ENCODE data around the gene RIPK3. TPM values are rescaled to one million over a fixed set of nuclear protein-coding genes. Genes with fewer than 3 reads are reported as not detected.

Gene RIPK3
- total RNA-seq, 1 donor from 2014 or later, result 0.95 TPM

GRCh38 chr14:24337824-24338175, 2.0 kb downstream of the RIPK3 start:
- Histone ChIP-seq H3K79me2 (ENCODE audit: insufficient read depth, low read length) (no peaks in the 10 kb centered on the region), H3K9me3 (ENCODE audit: insufficient read depth, low read depth, low read length) (no peaks in the 10 kb centered on the region), H3K4me1 (ENCODE audit: insufficient read depth, low read length) (peaks cover 9% of the 10 kb centered on the region), H3K36me3 (ENCODE audit: insufficient read depth, low read length) (no peaks in the 10 kb centered on the region), H3K27ac (ENCODE audit: low read depth, low read length) (no peak overlapping the region), H3K4me3 (ENCODE audit: insufficient read depth, low read depth, low read length) (no peak overlapping the region), H3K4me2 (ENCODE audit: low read length) (no peak overlapping the region), H4K20me1 (ENCODE audit: insufficient read depth, low read length) (no peaks in the 10 kb centered on the region), H2AFZ (ENCODE audit: low read depth, low read length) (no peak overlapping the region), H3K9ac (ENCODE audit: low read length) (no peak overlapping the region), H3K27me3 (ENCODE audit: insufficient read depth, low read length) (peaks cover 64% of the 10 kb centered on the region)
- no peak for DNase-seq (ENCODE audit: low read depth)
- FAIRE-seq, result no peak
- no peak overlapping the region for H3K27ac Mint-ChIP-seq (ENCODE audit: unreplicated experiment)
- peaks cover 84% of the 10 kb centered on the region for H3K27me3 Mint-ChIP-seq (ENCODE audit: low read depth, unreplicated experiment)
- H3K4me1 Mint-ChIP-seq (ENCODE audit: low read depth, unreplicated experiment), result no peaks in the 10 kb centered on the region
- H3K4me3 Mint-ChIP-seq (ENCODE audit: unreplicated experiment), result no peak overlapping the region
- peaks cover 2% of the 10 kb centered on the region for H3K36me3 Mint-ChIP-seq (ENCODE audit: low read depth, unreplicated experiment)
- peaks cover 10% of the 10 kb centered on the region for H3K9me3 Mint-ChIP-seq (ENCODE audit: unreplicated experiment)
- TF ChIP-seq CTCF (IDR thresholded peaks at IDR 0.05; ENCODE audit: insufficient read depth, low read depth, low read length) (no peak), EZH2 (IDR thresholded peaks at IDR 0.05; ENCODE audit: insufficient read depth, low read length) (no peak)

GRCh38 chr14:24337144-24337823, 2.5 kb downstream of the RIPK3 start:
- Histone ChIP-seq H3K27me3 (ENCODE audit: insufficient read depth, low read length) (peaks cover 66% of the 10 kb centered on the region), H4K20me1 (ENCODE audit: insufficient read depth, low read length) (no peaks in the 10 kb centered on the region), H3K9ac (ENCODE audit: low read length) (no peak overlapping the region), H3K27ac (ENCODE audit: low read depth, low read length) (no peak overlapping the region), H3K4me2 (ENCODE audit: low read length) (no peak overlapping the region), H2AFZ (ENCODE audit: low read depth, low read length) (no peak overlapping the region), H3K36me3 (ENCODE audit: insufficient read depth, low read length) (no peaks in the 10 kb centered on the region), H3K4me3 (ENCODE audit: insufficient read depth, low read depth, low read length) (no peak overlapping the region), H3K79me2 (ENCODE audit: insufficient read depth, low read length) (no peaks in the 10 kb centered on the region), H3K4me1 (ENCODE audit: insufficient read depth, low read length) (peaks cover 15% of the 10 kb centered on the region), H3K9me3 (ENCODE audit: insufficient read depth, low read depth, low read length) (no peaks in the 10 kb centered on the region)
- peaks cover 10% of the 10 kb centered on the region for H3K9me3 Mint-ChIP-seq (ENCODE audit: unreplicated experiment)
- H3K4me3 Mint-ChIP-seq (ENCODE audit: unreplicated experiment), result no peak overlapping the region
- no peak overlapping the region for H3K27ac Mint-ChIP-seq (ENCODE audit: unreplicated experiment)
- peaks cover 81% of the 10 kb centered on the region for H3K27me3 Mint-ChIP-seq (ENCODE audit: low read depth, unreplicated experiment)
- H3K36me3 Mint-ChIP-seq (ENCODE audit: low read depth, unreplicated experiment), result peaks cover 2% of the 10 kb centered on the region
- no peaks in the 10 kb centered on the region for H3K4me1 Mint-ChIP-seq (ENCODE audit: low read depth, unreplicated experiment)
- DNase-seq (ENCODE audit: low read depth), result no peak
- TF ChIP-seq EZH2 (IDR thresholded peaks at IDR 0.05; ENCODE audit: insufficient read depth, low read length), result no peak
- no peak for TF ChIP-seq CTCF (IDR thresholded peaks at IDR 0.05; ENCODE audit: insufficient read depth, low read depth, low read length)
- FAIRE-seq, result no peak

GRCh38 chr14:24335461-24336171, 4.2 kb downstream of the RIPK3 start:
- no peaks in the 10 kb centered on the region for H3K36me3 ChIP-seq (ENCODE audit: insufficient read depth, low read length)
- H2AFZ ChIP-seq (ENCODE audit: low read depth, low read length), result no peak overlapping the region
- DNase-seq (ENCODE audit: low read depth) (no peak), FAIRE-seq (no peak)
- H3K9ac ChIP-seq (ENCODE audit: low read length), result no peak overlapping the region
- no peaks in the 10 kb centered on the region for H3K9me3 ChIP-seq (ENCODE audit: insufficient read depth, low read depth, low read length)
- Mint-ChIP-seq H3K27ac (ENCODE audit: unreplicated experiment) (no peak overlapping the region), H3K9me3 (ENCODE audit: unreplicated experiment) (peaks cover 10% of the 10 kb centered on the region), H3K4me3 (ENCODE audit: unreplicated experiment) (peak overlapping the region; percentile 34), H3K4me1 (ENCODE audit: low read depth, unreplicated experiment) (no peaks in the 10 kb centered on the region), H3K36me3 (ENCODE audit: low read depth, unreplicated experiment) (peaks cover 2% of the 10 kb centered on the region), H3K27me3 (ENCODE audit: low read depth, unreplicated experiment) (peaks cover 79% of the 10 kb centered on the region)
- peaks cover 16% of the 10 kb centered on the region for H3K4me1 ChIP-seq (ENCODE audit: insufficient read depth, low read length)
- no peaks in the 10 kb centered on the region for H3K79me2 ChIP-seq (ENCODE audit: insufficient read depth, low read length)
- no peak overlapping the region for H3K4me3 ChIP-seq (ENCODE audit: insufficient read depth, low read depth, low read length)
- no peak overlapping the region for H3K4me2 ChIP-seq (ENCODE audit: low read length)
- H4K20me1 ChIP-seq (ENCODE audit: insufficient read depth, low read length), result no peaks in the 10 kb centered on the region
- no peak overlapping the region for H3K27ac ChIP-seq (ENCODE audit: low read depth, low read length)
- H3K27me3 ChIP-seq (ENCODE audit: insufficient read depth, low read length), result peaks cover 64% of the 10 kb centered on the region
- TF ChIP-seq EZH2 (IDR thresholded peaks at IDR 0.05; ENCODE audit: insufficient read depth, low read length) (no peak), CTCF (IDR thresholded peaks at IDR 0.05; ENCODE audit: insufficient read depth, low read depth, low read length) (no peak)

Data from astrocyte (in vitro differentiated cells and primary cell).